HepG2 (cell line): ENCODE results near the gene RBP3. TPM values are rescaled to one million over a fixed set of nuclear protein-coding genes. Genes with fewer than 3 reads are reported as not detected.

Experiments
- CCAR2 ChIP-seq: fragments of 200-400 bp; formaldehyde crosslinking; optimal IDR thresholded peaks from 2 replicates; pipeline ENCODE3; 2018; ENCODE audit warnings: low read depth, mild to moderate bottlenecking, low read length, moderate library complexity
- CREM ChIP-seq, 2 experiments: sonication (generic) in 1 of 2; formaldehyde crosslinking in 1 of 2; IDR thresholded peaks; 2 replicates each; pipeline versions ENCODE4 v1.4.0 to v1.6.1; 2016 to 2020; ENCODE audit warnings: antibody characterized with exemption in 1 of 2, mild to moderate bottlenecking in 1 of 2, missing genetic modification reagents in 1 of 2
- CTCF ChIP-seq: sonication (generic); formaldehyde crosslinking; IDR thresholded peaks from 2 replicates; pipeline ENCODE4 v1.5.0; 2020; ENCODE audit warnings: mild to moderate bottlenecking, missing genetic modification reagents, moderate library complexity
- ELF1 ChIP-seq: sonication (generic); formaldehyde crosslinking; IDR thresholded peaks from 2 replicates; pipeline ENCODE4 v1.4.0; 2020; ENCODE audit warnings: missing genetic modification reagents
- ETV6 ChIP-seq: sonication (generic); formaldehyde crosslinking; conservative IDR thresholded peaks from 2 replicates; pipeline ENCODE4 v1.4.0; 2020; ENCODE audit warnings: missing genetic modification reagents
- HHEX ChIP-seq: IDR thresholded peaks from 2 replicates; pipeline ENCODE4 v1.6.1; 2016; ENCODE audit warnings: control low read depth
- MLLT10 ChIP-seq: sonication (generic); formaldehyde crosslinking; IDR thresholded peaks from 2 replicates; pipeline ENCODE4 v1.4.0; 2020; ENCODE audit warnings: missing genetic modification reagents
- MYNN ChIP-seq: sonication (generic); formaldehyde crosslinking; IDR thresholded peaks from 2 replicates; pipeline ENCODE4 v1.4.0; 2020; ENCODE audit warnings: mild to moderate bottlenecking, low read depth, missing genetic modification reagents
- NONO ChIP-seq, 2 experiments: fragments of 450-650 bp in 1 of 2; sonication (generic) in 1 of 2; formaldehyde crosslinking in 1 of 2; IDR thresholded peaks in 1 of 2; conservative IDR thresholded peaks in 1 of 2; 2 replicates each; pipeline versions ENCODE4 v1.6.1 to v1.8.0; 2017 to 2022; ENCODE audit warnings: mild to moderate bottlenecking in 1 of 2, missing genetic modification reagents in 1 of 2, moderate library complexity in 1 of 2
- NR2F1 ChIP-seq, 2 experiments: fragments of 450-650 bp in 1 of 2; formaldehyde crosslinking in 1 of 2; IDR thresholded peaks; 2 replicates each; pipeline versions ENCODE4 v1.5.0 to v1.6.1; 2016 to 2020; ENCODE audit warnings: mild to moderate bottlenecking in 1 of 2, missing compliant biosample characterization in 1 of 2, missing genetic modification reagents in 1 of 2, moderate library complexity in 1 of 2
- POLR2AphosphoS5 ChIP-seq: IDR thresholded peaks from 2 replicates; pipeline ENCODE4 v1.6.1; 2012; ENCODE audit warnings: low read depth, low read length
- REPIN1 ChIP-seq: sonication (generic); formaldehyde crosslinking; IDR thresholded peaks from 2 replicates; pipeline ENCODE4 v1.8.0; 2022; ENCODE audit warnings: missing genetic modification reagents, low read depth, mild to moderate bottlenecking, borderline replicate concordance
- SMAD3 ChIP-seq: sonication (generic); formaldehyde crosslinking; IDR thresholded peaks from 2 replicates; pipeline ENCODE4 v1.4.0; 2020; ENCODE audit warnings: missing genetic modification reagents
- SRF ChIP-seq: IDR thresholded peaks from 2 replicates; pipeline ENCODE4 v1.6.1; 2011; ENCODE audit warnings: mild to moderate bottlenecking, low read depth, low read length, moderate library complexity
- YEATS2 ChIP-seq: sonication (generic); formaldehyde crosslinking; IDR thresholded peaks from 2 replicates; pipeline ENCODE4 v1.4.0; 2020; ENCODE audit warnings: missing genetic modification reagents, borderline replicate concordance
- ZNF121 ChIP-seq: sonication (generic); formaldehyde crosslinking; IDR thresholded peaks from 2 replicates; pipeline ENCODE4 v1.5.0; 2020; ENCODE audit warnings: mild to moderate bottlenecking, missing genetic modification reagents
- ZNF775 ChIP-seq: sonication (generic); formaldehyde crosslinking; IDR thresholded peaks from 2 replicates; pipeline ENCODE4 v1.4.0; 2020; ENCODE audit warnings: missing genetic modification reagents, mild to moderate bottlenecking, moderate library complexity, borderline replicate concordance
- polyA plus RNA-seq, 8 experiments: library from polyadenylated mRNA; depleted of rRNA in 3 of 8; stranded (reverse) in 7 of 8; unstranded in 1 of 8; fragments of >200 nt; fragmentation: Illumina TruSeq in 4 of 8; extraction: Trizol in 4 of 8; gene quantifications; 2 replicates each; pipeline versions ENCODE4 v1.2.1 to v1.2.3, GENCODE V29; 2011 to 2016; ENCODE audit warnings: low read depth in 4 of 8, missing spikeins in 1 of 8, mixed read lengths in 1 of 8; ENCODE audit not compliant: insufficient read depth in 1 of 8
- total RNA-seq, 5 experiments: library from RNA; depleted of rRNA; stranded (reverse); fragments of >200 nt; fragmentation: Illumina TruSeq; extraction: Trizol; gene quantifications; 2 replicates each; pipeline ENCODE4 v1.2.3, GENCODE V29; 2016; ENCODE audit warnings: low read depth in 1 of 5
- TF ChIP-seq, protein P1 (sequence below): sonication (generic); formaldehyde crosslinking; conservative IDR thresholded peaks from 2 replicates; pipeline ENCODE4 v1.5.0; 2020; ENCODE audit warnings: missing genetic modification reagents
- TF ChIP-seq, protein P2 (sequence below): fragments of 450-650 bp; IDR thresholded peaks from 2 replicates; pipeline ENCODE4 v1.6.1; 2017
- TF ChIP-seq, protein P3 (sequence below): sonication (generic); formaldehyde crosslinking; IDR thresholded peaks from 2 replicates; pipeline ENCODE4 v1.8.0; 2022; ENCODE audit warnings: missing genetic modification reagents, mild to moderate bottlenecking, borderline replicate concordance
- TF ChIP-seq, protein P4 (sequence below): sonication (generic); formaldehyde crosslinking; IDR thresholded peaks from 2 replicates; pipeline ENCODE4 v1.4.0; 2020; ENCODE audit warnings: missing genetic modification reagents; ENCODE audit errors: not compliant biosample characterization

Gene RBP3
- total and polyA plus RNA-seq, 2 of the 13 experiments (the other 11 are each of a cell fraction or from before 2014, with no cell fraction given) = not detected

DNA sequence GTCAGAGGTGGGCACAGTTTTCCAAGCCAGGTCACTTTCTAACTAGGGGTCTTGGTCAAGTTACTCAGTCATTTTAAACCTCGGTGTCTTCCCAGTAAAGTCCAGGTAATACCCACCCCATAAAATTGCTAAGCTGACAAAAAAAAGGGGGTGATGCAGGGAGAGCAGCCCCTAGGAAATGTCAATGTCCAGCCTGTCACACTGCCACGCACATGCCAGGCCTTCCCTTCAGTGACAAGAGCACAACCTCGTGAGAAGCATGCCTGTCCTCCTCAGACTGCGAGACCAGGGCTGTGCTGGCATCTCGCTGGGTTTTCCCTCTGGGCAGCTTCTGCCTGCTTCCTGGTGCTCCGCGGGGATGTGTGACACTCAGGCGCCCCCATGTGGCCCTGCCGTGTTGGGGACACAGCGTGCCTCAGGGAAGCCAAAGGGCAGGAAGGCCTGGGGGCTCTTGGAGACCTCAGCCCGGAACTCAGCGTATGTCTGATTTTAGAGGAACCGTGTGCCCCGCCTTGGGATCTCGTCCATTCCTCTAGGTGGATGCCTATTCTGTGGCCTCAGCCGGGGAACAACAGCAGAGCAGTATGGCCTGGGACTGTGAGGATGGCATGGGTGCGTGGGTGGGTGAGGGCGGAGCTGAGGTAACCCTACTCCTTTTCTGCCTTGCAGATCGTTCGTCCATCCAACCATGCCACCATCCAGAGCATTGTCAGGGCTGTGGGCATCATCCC is 36.1 kb upstream of the RBP3 start (continued):
- TF ChIP-seq CREM (IDR thresholded peaks at IDR 0.05) (no peak), CREM (CRISPR knock-in tag; IDR thresholded peaks at IDR 0.05) (no peak), SMAD3 (CRISPR knock-in tag) (no peak), YEATS2 (CRISPR knock-in tag) (no peak), ZNF775 (CRISPR knock-in tag) (no peak), MLLT10 (CRISPR knock-in tag) (no peak), ZNF121 (CRISPR knock-in tag) (no peak), HHEX (CRISPR knock-in tag) (no peak), NONO (IDR thresholded peaks at IDR 0.05) (no peak), NONO (CRISPR knock-in tag; conservative IDR thresholded peaks at IDR 0.05) (0 out of 2 replicates have a peak, but pooled peaks have one; percentile 29), POLR2AphosphoS5 (no peak), SRF (no peak), ETV6 (no peak), MYNN (no peak), ELF1 (CRISPR knock-in tag) (peak; percentile 78), REPIN1 (no peak), CTCF (CRISPR knock-in tag) (peak; percentile 95), NR2F1 (CRISPR knock-in tag; IDR thresholded peaks at IDR 0.05) (no peak), CCAR2 (no peak)
- TF ChIP-seq, protein P1, sequence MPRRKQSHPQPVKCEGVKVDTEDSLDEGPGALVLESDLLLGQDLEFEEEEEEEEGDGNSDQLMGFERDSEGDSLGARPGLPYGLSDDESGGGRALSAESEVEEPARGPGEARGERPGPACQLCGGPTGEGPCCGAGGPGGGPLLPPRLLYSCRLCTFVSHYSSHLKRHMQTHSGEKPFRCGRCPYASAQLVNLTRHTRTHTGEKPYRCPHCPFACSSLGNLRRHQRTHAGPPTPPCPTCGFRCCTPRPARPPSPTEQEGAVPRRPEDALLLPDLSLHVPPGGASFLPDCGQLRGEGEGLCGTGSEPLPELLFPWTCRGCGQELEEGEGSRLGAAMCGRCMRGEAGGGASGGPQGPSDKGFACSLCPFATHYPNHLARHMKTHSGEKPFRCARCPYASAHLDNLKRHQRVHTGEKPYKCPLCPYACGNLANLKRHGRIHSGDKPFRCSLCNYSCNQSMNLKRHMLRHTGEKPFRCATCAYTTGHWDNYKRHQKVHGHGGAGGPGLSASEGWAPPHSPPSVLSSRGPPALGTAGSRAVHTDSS (CRISPR knock-in tag) = no peak
- TF ChIP-seq, protein P2, sequence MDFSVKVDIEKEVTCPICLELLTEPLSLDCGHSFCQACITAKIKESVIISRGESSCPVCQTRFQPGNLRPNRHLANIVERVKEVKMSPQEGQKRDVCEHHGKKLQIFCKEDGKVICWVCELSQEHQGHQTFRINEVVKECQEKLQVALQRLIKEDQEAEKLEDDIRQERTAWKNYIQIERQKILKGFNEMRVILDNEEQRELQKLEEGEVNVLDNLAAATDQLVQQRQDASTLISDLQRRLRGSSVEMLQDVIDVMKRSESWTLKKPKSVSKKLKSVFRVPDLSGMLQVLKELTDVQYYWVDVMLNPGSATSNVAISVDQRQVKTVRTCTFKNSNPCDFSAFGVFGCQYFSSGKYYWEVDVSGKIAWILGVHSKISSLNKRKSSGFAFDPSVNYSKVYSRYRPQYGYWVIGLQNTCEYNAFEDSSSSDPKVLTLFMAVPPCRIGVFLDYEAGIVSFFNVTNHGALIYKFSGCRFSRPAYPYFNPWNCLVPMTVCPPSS = no peak
- TF ChIP-seq, protein P3, sequence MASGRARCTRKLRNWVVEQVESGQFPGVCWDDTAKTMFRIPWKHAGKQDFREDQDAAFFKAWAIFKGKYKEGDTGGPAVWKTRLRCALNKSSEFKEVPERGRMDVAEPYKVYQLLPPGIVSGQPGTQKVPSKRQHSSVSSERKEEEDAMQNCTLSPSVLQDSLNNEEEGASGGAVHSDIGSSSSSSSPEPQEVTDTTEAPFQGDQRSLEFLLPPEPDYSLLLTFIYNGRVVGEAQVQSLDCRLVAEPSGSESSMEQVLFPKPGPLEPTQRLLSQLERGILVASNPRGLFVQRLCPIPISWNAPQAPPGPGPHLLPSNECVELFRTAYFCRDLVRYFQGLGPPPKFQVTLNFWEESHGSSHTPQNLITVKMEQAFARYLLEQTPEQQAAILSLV (CRISPR knock-in tag) = 0 out of 2 replicates have a peak, but pooled peaks have one; percentile 34
- TF ChIP-seq, protein P4, sequence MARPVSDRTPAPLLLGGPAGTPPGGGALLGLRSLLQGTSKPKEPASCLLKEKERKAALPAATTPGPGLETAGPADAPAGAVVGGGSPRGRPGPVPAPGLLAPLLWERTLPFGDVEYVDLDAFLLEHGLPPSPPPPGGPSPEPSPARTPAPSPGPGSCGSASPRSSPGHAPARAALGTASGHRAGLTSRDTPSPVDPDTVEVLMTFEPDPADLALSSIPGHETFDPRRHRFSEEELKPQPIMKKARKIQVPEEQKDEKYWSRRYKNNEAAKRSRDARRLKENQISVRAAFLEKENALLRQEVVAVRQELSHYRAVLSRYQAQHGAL (CRISPR knock-in tag) = no peak
